Stomach (tissue), 9 donors: ENCODE measurements around the gene CFAP77. TPM values are rescaled to one million over a fixed set of nuclear protein-coding genes. Genes with fewer than 3 reads are reported as not detected.

Source experiments
- DNase-seq, 2 donors: peaks; one replicate each; pipeline versions ENCODE4 v3.0.0 to v3.0.0-alpha.2; 2013 to 2019
- H3K27ac ChIP-seq, 5 donors: fragments of 200-600 bp in 4 of 5; sonication (generic) in 4 of 5; one replicate each; pipeline ENCODE4 v1.5.1; 2013 to 2019; ENCODE audit warnings: mild to moderate bottlenecking in 1 of 5, moderate library complexity in 1 of 5
- H3K27me3 ChIP-seq, 3 donors: fragments of 200-600 bp; sonication (generic); one replicate each; pipeline ENCODE4 v1.5.1; 2017 to 2019; ENCODE audit warnings: mixed run types in 1 of 3
- H3K36me3 ChIP-seq, 4 donors: fragments of 200-600 bp; sonication (generic); 1 replicate in 3 of 4; 2 replicates in 1 of 4; pipeline ENCODE4 v1.5.1; 2016 to 2019
- H3K4me1 ChIP-seq, 4 donors: fragments of 200-600 bp; sonication (generic); one replicate each; pipeline ENCODE4 v1.5.1; 2016 to 2019
- H3K4me3 ChIP-seq, 4 donors: fragments of 200-600 bp; sonication (generic) in 3 of 4; one replicate each; pipeline ENCODE4 v1.5.1; 2016 to 2019; ENCODE audit warnings: mild to moderate bottlenecking in 1 of 4
- H3K9me3 ChIP-seq, 4 donors: fragments of 200-600 bp; sonication (generic); one replicate each; pipeline ENCODE4 v1.5.1; 2016 to 2019
- CTCF ChIP-seq, 7 experiments: fragments of 450-650 bp in 4 of 7; fragments of 200-600 bp in 3 of 7; sonication (generic) in 3 of 7; IDR thresholded peaks; one replicate each; pipeline ENCODE4 v1.5.1; 2016 to 2019; ENCODE audit warnings: antibody characterized with exemption in 7 of 7, control low read depth in 2 of 7, mild to moderate bottlenecking in 1 of 7
- EP300 ChIP-seq: sonication (generic); formaldehyde crosslinking; IDR thresholded peaks from one replicate; pipeline ENCODE4 v1.6.1; 2017; ENCODE audit warnings: antibody characterized with exemption
- POLR2A ChIP-seq, 4 donors: fragments of 450-650 bp; IDR thresholded peaks; one replicate each; pipeline ENCODE4 v1.6.1; 2016; ENCODE audit warnings: antibody characterized with exemption in 4 of 4, control low read depth in 2 of 4, mild to moderate bottlenecking in 1 of 4, moderate library complexity in 1 of 4
- POLR2AphosphoS5 ChIP-seq, 3 donors: sonication (generic); formaldehyde crosslinking; IDR thresholded peaks; one replicate each; pipeline ENCODE4 v1.6.1; 2016; ENCODE audit warnings: antibody characterized with exemption in 3 of 3
- WGBS, 5 donors: extraction: QIAGEN DNeasy Blood & Tissue Kit in 3 of 5; methylation state at CpG; one replicate each; pipeline versions ENCODE4 v1.1.5 to v1.1.7; 2013 to 2018; 5-methylcytosine and 5-hydroxymethylcytosine counted together
- intact Hi-C: fragments of 100-400 bp; cut with DNase I; formaldehyde crosslinking; loops from one replicate; pipeline ENCODE4 v1.15.1; 2023; ENCODE audit warnings: low total_unique reads
- polyA plus RNA-seq, 3 donors: library from polyadenylated mRNA; stranded (reverse); fragments of 200-250 nt; gene quantifications; one replicate each; pipeline ENCODE4 v1.2.3, GENCODE V29; 2013
- total RNA-seq, 5 donors: library from RNA; depleted of rRNA; stranded (reverse); fragments of >200 nt; gene quantifications; one replicate each; pipeline versions ENCODE4 v1.1.0 to v1.2.3, GENCODE V29; 2014 to 2016
- donor health status: healthy with polysubstance abuse.
- donor health status: Bipolar disorder and iron deficiency.
- donor health status: healthy.

The CFAP77 gene
- total and polyA plus RNA-seq, 8 donors, result not detected

DNA sequence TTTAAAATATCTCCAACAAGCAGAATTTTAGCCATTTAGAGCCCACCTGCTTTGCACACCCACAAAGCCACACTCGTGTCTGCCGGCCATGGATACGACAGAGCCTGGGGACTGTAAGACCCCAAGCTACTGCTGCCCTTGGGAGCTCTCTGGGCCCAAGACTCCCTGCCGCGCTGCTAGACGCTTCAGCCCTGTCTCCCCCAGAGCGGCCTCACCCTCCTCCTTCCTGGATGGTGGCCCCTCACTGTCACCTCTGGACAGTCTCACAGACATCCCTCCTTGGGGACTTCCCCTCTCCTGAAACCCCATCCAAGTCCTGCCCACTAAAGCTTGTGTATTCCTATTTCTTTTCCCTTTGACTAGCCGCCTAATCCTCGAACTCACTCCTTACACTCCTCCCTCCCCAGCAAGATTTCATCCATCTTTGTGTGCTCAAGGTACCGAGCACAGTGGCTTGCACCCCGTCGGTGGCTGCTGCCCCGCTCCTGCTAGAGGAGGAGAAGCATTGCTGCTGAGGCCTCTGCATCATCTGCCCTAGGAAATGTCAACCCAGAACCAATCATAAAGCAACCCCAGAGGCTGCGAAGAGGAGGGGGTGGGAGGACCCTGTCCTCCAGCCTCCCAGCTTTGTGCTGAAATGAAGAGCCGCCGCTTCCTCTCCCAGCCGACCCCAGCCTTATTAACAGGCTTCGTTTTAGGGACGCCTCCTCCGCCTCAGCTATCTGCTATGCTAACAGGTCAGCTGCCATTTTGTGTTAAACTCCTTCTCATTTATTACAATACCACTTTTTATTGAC is 71.2 kb downstream of the CFAP77 start:
- Histone ChIP-seq H3K4me3 (no peak overlapping the region), H3K27ac (no peak overlapping the region), H3K36me3 (no peaks in the 10 kb centered on the region), H3K9me3 (no peaks in the 10 kb centered on the region), H3K4me1 (no peaks in the 10 kb centered on the region), H3K27me3 (peaks cover 0 to 87% (median 15%) of the 10 kb centered on the region in 3 donors)
- no peak for DNase-seq
- TF ChIP-seq POLR2AphosphoS5 (IDR thresholded peaks at IDR 0.05) (no peak), CTCF (IDR thresholded peaks at IDR 0.05) (no peak), EP300 (no peak), POLR2A (IDR thresholded peaks at IDR 0.05) (no peak)
- intact Hi-C loops, result no loop called here
- WGBS, 5 donors, result 59 to 71% (median 63%) methylated on average over 20 of the region's 20 CpGs

DNA sequence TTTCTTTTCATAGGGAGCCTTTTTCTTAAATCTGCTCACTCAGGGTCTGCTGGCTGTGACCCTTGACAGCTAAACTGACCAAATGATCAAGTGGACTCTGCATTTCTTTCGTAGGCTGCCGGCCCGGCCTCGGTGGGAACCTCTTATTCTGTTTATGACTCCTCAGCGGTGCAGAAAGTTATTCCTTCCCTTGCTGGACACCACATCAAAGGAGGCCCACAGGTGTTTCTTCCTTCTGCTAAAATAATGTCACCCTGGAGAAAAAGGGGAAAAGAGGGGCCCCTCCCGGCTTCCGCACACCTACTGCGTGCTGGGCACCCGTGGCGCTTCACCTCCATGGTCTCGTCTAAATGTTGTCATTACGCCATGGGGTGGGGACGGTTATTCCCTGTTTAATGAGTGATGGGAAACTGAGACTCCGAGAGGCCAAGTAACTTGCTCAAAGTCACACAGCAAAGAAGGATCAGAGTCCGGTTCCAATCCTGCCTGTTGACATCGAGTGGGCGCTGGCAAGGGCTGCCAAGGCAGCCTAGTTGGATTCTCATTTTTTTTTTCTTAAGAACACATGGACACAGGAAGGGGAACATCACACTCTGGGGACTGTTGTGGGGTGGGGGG is 72.3 kb downstream of the CFAP77 start:
- Histone ChIP-seq H3K9me3 (no peaks in the 10 kb centered on the region), H3K4me1 (peaks cover 0 to 4% (median 0%) of the 10 kb centered on the region in 4 donors), H3K36me3 (no peaks in the 10 kb centered on the region), H3K27me3 (peaks cover 0 to 87% (median 24%) of the 10 kb centered on the region in 3 donors), H3K4me3 (no peak overlapping the region), H3K27ac (no peak overlapping the region)
- no peak for TF ChIP-seq POLR2A (IDR thresholded peaks at IDR 0.05)
- no peak for TF ChIP-seq POLR2AphosphoS5 (IDR thresholded peaks at IDR 0.05)
- TF ChIP-seq CTCF (IDR thresholded peaks at IDR 0.05), result no peak
- no peak for TF ChIP-seq EP300
- WGBS, 5 donors, result 68 to 80% (median 75%) methylated on average over 16 to 17 of the region's 17 CpGs
- DNase-seq, result no peak
- intact Hi-C loops, result no loop called here

DNA sequence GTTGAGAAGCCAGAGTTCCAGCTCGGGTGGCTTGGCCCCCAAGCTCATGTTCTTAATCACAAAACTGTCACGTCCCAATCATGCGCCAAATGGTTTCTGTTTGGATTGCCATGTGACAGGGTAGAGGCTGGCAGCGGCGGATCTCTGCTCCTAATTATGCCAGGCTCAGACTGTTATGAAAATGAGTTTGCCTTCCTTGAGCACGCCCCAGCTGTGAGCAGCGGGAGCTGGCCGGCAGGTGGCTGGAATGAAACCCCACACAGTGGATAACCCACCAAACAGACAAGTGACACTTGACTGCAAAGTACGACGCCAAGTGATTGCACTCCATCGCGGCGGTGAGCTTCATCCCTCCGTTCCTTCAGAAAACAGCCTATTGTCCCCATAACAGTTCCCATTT is 75.4 kb downstream of the CFAP77 start:
- TF ChIP-seq EP300, result no peak
- no peak for TF ChIP-seq POLR2A (IDR thresholded peaks at IDR 0.05)
- Histone ChIP-seq H3K4me3 (no peak overlapping the region), H3K36me3 (no peaks in the 10 kb centered on the region), H3K4me1 (peaks cover 0 to 4% (median 0%) of the 10 kb centered on the region in 4 donors), H3K27me3 (peaks cover 0 to 87% (median 21%) of the 10 kb centered on the region in 3 donors), H3K9me3 (no peaks in the 10 kb centered on the region), H3K27ac (no peak overlapping the region)
- WGBS, 5 donors, result 68 to 81% (median 75%) methylated on average over 14 of the region's 14 CpGs
- DNase-seq, result no peak
- intact Hi-C loops, result no loop called here

GRCh38 chr9:132486706-132487350 is 76.8 kb downstream of the CFAP77 start:
- intact Hi-C loops, result no loop called here
- Histone ChIP-seq H3K36me3 (no peaks in the 10 kb centered on the region), H3K4me3 (no peak overlapping the region), H3K4me1 (peaks cover 0 to 4% (median 0%) of the 10 kb centered on the region in 4 donors), H3K27ac (no peak overlapping the region), H3K9me3 (no peaks in the 10 kb centered on the region), H3K27me3 (peaks cover 0 to 85% (median 21%) of the 10 kb centered on the region in 3 donors)
- DNase-seq, result no peak
- TF ChIP-seq POLR2AphosphoS5 (IDR thresholded peaks at IDR 0.05) (no peak), CTCF (IDR thresholded peaks at IDR 0.05) (no peak), POLR2A (IDR thresholded peaks at IDR 0.05) (no peak), EP300 (no peak)
- 30 to 39% (median 35%) methylated on average over 21 to 32 of the region's 32 CpGs for WGBS, 5 donors
